Naive thymus-derived CD4-positive, alpha-beta T cell (primary cell): ENCODE data around the gene ERO1A. TPM values are rescaled to one million over a fixed set of nuclear protein-coding genes. Genes with fewer than 3 reads are reported as not detected.

Source experiments
- ATAC-seq: fragments of 150-1000 bp; cut with Tn5 transposase; 2 replicates; pipeline ENCODE4 v1.10.0; 2021; ENCODE audit warnings: mild to moderate bottlenecking, moderate library complexity
- CTCF ChIA-PET: fragments of 350-600 bp; sonication (Branson Sonifier 250); formaldehyde crosslinking; loops from one replicate; lab custom pipeline; 2021; ENCODE audit warnings: antibody characterized with exemption; lab: Charles Lee
- POLR2A ChIA-PET: fragments of 350-600 bp; sonication (Branson Sonifier 250); formaldehyde crosslinking; loops from one replicate; lab custom pipeline; 2021; ENCODE audit warnings: antibody characterized with exemption, inconsistent platforms; lab: Charles Lee
- DNase-seq, 9 donors: peaks; one replicate each; pipeline versions ENCODE4 v3.0.0 to v3.0.0-alpha.2; 2020 to 2022; ENCODE audit warnings: mixed read lengths in 1 of 9
- H3K27ac ChIP-seq: one replicate; pipeline ENCODE4 v1.7.0; 2013; ENCODE audit warnings: mild to moderate bottlenecking, low read depth, low read length, moderate library complexity
- H3K27me3 ChIP-seq, 2 donors: one replicate each; pipeline ENCODE4 v1.7.0; 2013; ENCODE audit warnings: low read length in 2 of 2, mild to moderate bottlenecking in 2 of 2, moderate library complexity in 2 of 2; ENCODE audit not compliant: control insufficient read depth in 2 of 2, insufficient read depth in 2 of 2
- H3K36me3 ChIP-seq, 3 experiments: 1 replicate in 2 of 3; 2 replicates in 1 of 3; pipeline ENCODE4 v1.7.0; 2013; ENCODE audit warnings: low read length in 3 of 3, mild to moderate bottlenecking in 3 of 3, moderate library complexity in 1 of 3; ENCODE audit not compliant: insufficient read depth in 3 of 3, control insufficient read depth in 2 of 3
- H3K4me1 ChIP-seq, 2 donors: one replicate each; pipeline ENCODE4 v1.7.0; 2013; ENCODE audit warnings: low read length in 2 of 2, mild to moderate bottlenecking in 2 of 2, moderate library complexity in 1 of 2; ENCODE audit not compliant: control insufficient read depth in 2 of 2, insufficient read depth in 2 of 2
- H3K4me3 ChIP-seq: 2 replicates; pipeline ENCODE4 v1.7.0; 2013; ENCODE audit warnings: mild to moderate bottlenecking, low read length
- H3K9me3 ChIP-seq, 3 experiments: 1 replicate in 2 of 3; 2 replicates in 1 of 3; pipeline ENCODE4 v1.7.0; 2013; ENCODE audit warnings: low read length in 3 of 3; ENCODE audit not compliant: control insufficient read depth in 2 of 3
- H3K27ac Mint-ChIP-seq, 9 donors: one replicate each; pipeline ENCODE4 v1.8.0; 2020 to 2022; ENCODE audit warnings: mixed read lengths in 9 of 9, mild to moderate bottlenecking in 8 of 9, moderate library complexity in 5 of 9, inconsistent platforms in 2 of 9
- H3K27me3 Mint-ChIP-seq, 5 donors: one replicate each; pipeline ENCODE4 v1.8.0; 2021 to 2022; ENCODE audit warnings: mixed read lengths in 5 of 5, mild to moderate bottlenecking in 1 of 5
- H3K36me3 Mint-ChIP-seq, 5 donors: one replicate each; pipeline ENCODE4 v1.8.0; 2020 to 2022; ENCODE audit warnings: mixed read lengths in 5 of 5, mild to moderate bottlenecking in 3 of 5, inconsistent platforms in 1 of 5
- H3K4me1 Mint-ChIP-seq, 7 donors: one replicate each; pipeline ENCODE4 v1.8.0; 2020 to 2022; ENCODE audit warnings: mixed read lengths in 7 of 7, mild to moderate bottlenecking in 3 of 7, inconsistent platforms in 1 of 7
- H3K4me3 Mint-ChIP-seq, 10 donors: one replicate each; pipeline ENCODE4 v1.8.0; 2020 to 2022; ENCODE audit warnings: mild to moderate bottlenecking in 10 of 10, mixed read lengths in 10 of 10, moderate library complexity in 6 of 10, inconsistent platforms in 2 of 10
- H3K9me3 Mint-ChIP-seq, 11 donors: one replicate each; pipeline ENCODE4 v1.8.0; 2020 to 2022; ENCODE audit warnings: mixed read lengths in 11 of 11, mild to moderate bottlenecking in 4 of 11, inconsistent platforms in 1 of 11, moderate library complexity in 1 of 11
- intact Hi-C, 2 donors: fragments of 100-400 bp; cut with micrococcal nuclease; formaldehyde crosslinking; loops; one replicate each; pipeline ENCODE4 v1.15.1; 2023
- polyA plus RNA-seq, 2 donors: library from polyadenylated mRNA; unstranded; fragments of 300-500 nt; fragmentation: Illumina TruSeq; gene quantifications; one replicate each; pipeline ENCODE4 v1.2.3, GENCODE V29; 2021
- total RNA-seq, 6 experiments: library from RNA in 5 of 6; stranded (reverse) in 5 of 6; gene quantifications; 1 replicate in 5 of 6; 2 replicates in 1 of 6; pipeline ENCODE4 v1.2.3 and lab custom pipeline; 2021 to 2026

ERO1A gene
- total and polyA plus RNA-seq, 7 experiments from 2014 or later, result 32.1 to 201 (median 66.0) TPM

DNA sequence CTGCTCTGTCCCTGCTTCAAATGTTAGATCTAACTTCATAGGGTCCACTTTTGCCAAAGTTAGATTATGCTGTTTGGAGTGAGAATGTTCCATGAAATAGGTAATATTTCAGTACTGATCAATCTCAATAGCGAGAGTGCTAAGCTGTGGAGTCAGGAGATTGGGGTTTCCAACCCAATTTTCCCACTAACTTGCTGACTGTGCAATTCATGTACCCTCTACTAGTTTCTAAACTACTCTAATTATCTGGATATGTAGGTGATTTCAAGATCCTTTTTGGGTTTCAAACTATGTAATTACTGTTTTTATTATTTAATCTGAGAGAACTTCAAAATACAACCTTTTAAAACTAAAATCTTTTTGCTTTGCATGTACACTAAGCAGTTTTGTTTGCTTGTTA, 96.8 kb downstream of the ERO1A start:
- no peak for DNase-seq
- no peaks in the 10 kb centered on the region for H3K27me3 ChIP-seq
- H3K27ac ChIP-seq, result no peak overlapping the region
- intact Hi-C loops, result no loop called here
- Mint-ChIP-seq H3K27ac (no peak overlapping the region), H3K4me1 (peaks cover 0 to 4% (median 0%) of the 10 kb centered on the region in 7 donors), H3K9me3 (peaks cover 5 to 31% (median 12%) of the 10 kb centered on the region in 11 donors), H3K36me3 (peaks cover 1 to 20% (median 5%) of the 10 kb centered on the region in 5 donors), H3K4me3 (no peak overlapping the region), H3K27me3 (peaks cover 0 to 28% (median 0%) of the 10 kb centered on the region in 5 donors)
- POLR2A ChIA-PET, result no interaction called here
- ATAC-seq, result no peak
- H3K4me3 ChIP-seq, result no peak overlapping the region
- H3K36me3 ChIP-seq, result no peaks in the 10 kb centered on the region
- CTCF ChIA-PET, result no interaction called here
- H3K4me1 ChIP-seq, result no peaks in the 10 kb centered on the region
- no peaks in the 10 kb centered on the region for H3K9me3 ChIP-seq

DNA sequence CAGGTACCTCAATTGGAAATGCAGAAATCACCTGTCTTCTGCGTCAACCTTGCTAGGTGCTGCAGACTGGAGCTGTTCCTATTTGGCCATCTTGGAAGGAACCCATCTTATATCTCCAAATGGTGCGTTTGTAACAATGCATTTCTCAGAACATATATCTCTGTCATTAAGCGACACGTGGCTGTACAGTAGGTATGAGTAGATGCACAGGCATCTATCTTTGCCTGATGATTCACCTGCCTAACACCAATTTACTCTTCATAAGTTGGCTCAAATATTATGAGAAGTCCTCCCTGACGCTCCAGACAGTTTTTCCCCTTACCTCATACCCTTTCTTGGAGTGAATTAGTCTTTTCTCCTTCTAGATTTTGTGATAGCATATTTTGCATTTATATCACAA, 98.5 kb downstream of the ERO1A start:
- ChIA-PET CTCF (no interaction called here), POLR2A (interaction anchor here (0.6 kb wide), 1 partner anchor 126 kb away, joined by 3 read pairs; no protein-coding TSS in a partner anchor)
- H3K27ac Mint-ChIP-seq, result no peak overlapping the region
- peaks cover 5 to 37% (median 13%) of the 10 kb centered on the region in 11 donors for H3K9me3 Mint-ChIP-seq
- no peak overlapping the region for H3K4me3 ChIP-seq
- ATAC-seq (no peak), DNase-seq (no peak)
- peaks cover 1 to 20% (median 5%) of the 10 kb centered on the region in 5 donors for H3K36me3 Mint-ChIP-seq
- H3K4me1 ChIP-seq, result no peaks in the 10 kb centered on the region
- no peaks in the 10 kb centered on the region for H3K9me3 ChIP-seq
- H3K4me1 Mint-ChIP-seq, result no peaks in the 10 kb centered on the region
- H3K27me3 Mint-ChIP-seq, result peaks cover 0 to 38% (median 0%) of the 10 kb centered on the region in 5 donors
- no peaks in the 10 kb centered on the region for H3K27me3 ChIP-seq
- H3K4me3 Mint-ChIP-seq, result no peak overlapping the region
- H3K36me3 ChIP-seq, result no peaks in the 10 kb centered on the region
- no peak overlapping the region for H3K27ac ChIP-seq
- intact Hi-C loops, result no loop called here

DNA sequence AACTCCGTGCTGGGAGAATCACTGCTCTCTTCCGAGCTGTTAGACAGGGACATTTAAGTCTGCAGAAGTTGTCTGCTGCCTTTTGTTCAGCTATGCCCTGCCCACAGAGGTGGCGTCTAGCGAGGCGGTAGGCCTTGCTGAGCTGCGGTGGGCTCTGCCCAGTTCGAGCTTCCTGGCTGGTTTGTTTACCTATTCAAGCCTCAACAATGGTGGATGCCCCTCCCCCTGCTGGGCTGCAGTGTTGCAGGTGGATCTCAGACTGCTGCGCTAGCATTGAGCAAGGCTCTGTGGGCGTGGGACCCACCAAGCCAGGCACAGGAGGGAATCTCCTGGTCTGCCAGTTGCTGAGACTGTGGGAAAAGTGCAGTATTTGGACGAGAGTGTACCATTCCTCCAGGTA, 99.0 kb downstream of the ERO1A start:
- no peak overlapping the region for H3K4me3 ChIP-seq
- Mint-ChIP-seq H3K9me3 (peaks cover 5 to 37% (median 15%) of the 10 kb centered on the region in 11 donors), H3K36me3 (peaks cover 1 to 20% (median 6%) of the 10 kb centered on the region in 5 donors), H3K4me3 (no peak overlapping the region), H3K27me3 (peaks cover 0 to 38% (median 0%) of the 10 kb centered on the region in 5 donors), H3K4me1 (no peaks in the 10 kb centered on the region), H3K27ac (no peak overlapping the region)
- CTCF ChIA-PET, result no interaction called here
- POLR2A ChIA-PET, result no interaction called here
- intact Hi-C loops, result no loop called here
- H3K27me3 ChIP-seq, result no peaks in the 10 kb centered on the region
- ATAC-seq (no peak), DNase-seq (no peak)
- no peaks in the 10 kb centered on the region for H3K36me3 ChIP-seq
- H3K4me1 ChIP-seq, result no peaks in the 10 kb centered on the region
- no peak overlapping the region for H3K27ac ChIP-seq
- no peaks in the 10 kb centered on the region for H3K9me3 ChIP-seq

DNA sequence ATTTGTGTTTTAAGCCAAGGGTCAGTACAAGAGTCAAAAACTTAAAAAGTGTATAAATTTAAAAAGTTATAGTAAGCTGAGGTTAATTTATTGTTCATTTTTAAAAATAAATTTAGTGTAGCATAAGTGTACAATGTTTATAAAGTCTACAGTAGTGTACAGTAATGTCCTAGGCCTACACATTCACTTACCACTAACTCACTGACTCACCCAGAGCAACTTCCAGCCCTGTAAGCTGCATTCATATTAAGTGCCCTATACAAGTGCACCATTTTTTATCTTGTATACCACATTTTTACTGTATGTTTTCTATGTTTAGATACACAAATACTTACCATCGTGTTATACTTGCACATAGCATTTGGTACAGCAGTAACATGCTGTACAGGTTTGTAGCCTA, 105.0 kb downstream of the ERO1A start:
- intact Hi-C loops, result no loop called here
- Mint-ChIP-seq H3K36me3 (peaks cover 0 to 14% (median 5%) of the 10 kb centered on the region in 5 donors), H3K4me1 (no peaks in the 10 kb centered on the region), H3K4me3 (no peak overlapping the region), H3K9me3 (peaks cover 0 to 24% (median 13%) of the 10 kb centered on the region in 11 donors), H3K27me3 (peaks cover 0 to 36% (median 2%) of the 10 kb centered on the region in 5 donors), H3K27ac (no peak overlapping the region)
- Histone ChIP-seq H3K4me3 (no peak overlapping the region), H3K27me3 (no peaks in the 10 kb centered on the region), H3K4me1 (no peaks in the 10 kb centered on the region), H3K36me3 (no peaks in the 10 kb centered on the region), H3K9me3 (no peaks in the 10 kb centered on the region), H3K27ac (no peak overlapping the region)
- ChIA-PET CTCF (no interaction called here), POLR2A (no interaction called here)
- DNase-seq, result no peak
- no peak for ATAC-seq

Other genes starting within 250 kb of the ERO1A start
- gene TXNDC16, start 143.1 kb downstream of the ERO1A start, total RNA-seq, result 10 to 100 TPM in 2 of 5 experiments, 1 to 10 TPM in 3; 6.9 to 15.8 (median 9.1) TPM
- gene TXNDC16, start 143.1 kb downstream of the ERO1A start, polyA plus RNA-seq, result 1 to 10 TPM; 2.0 to 2.6 TPM
- under 1 TPM in 3 of 5 experiments, not detected in 2; 0.27 to 0.70 (median 0.34) TPM for gene GPR137C, start 142.7 kb downstream of the ERO1A start, total RNA-seq
- not detected for gene GPR137C, start 142.7 kb downstream of the ERO1A start, polyA plus RNA-seq
- 100 to 1,000 TPM in 1 of 5 experiments, 10 to 100 TPM in 4; 84.8 to 131 (median 95.9) TPM for gene PSMC6, start 11.6 kb upstream of the ERO1A start, total RNA-seq
- 10 to 100 TPM; 63.8 to 64.4 TPM for gene PSMC6, start 11.6 kb upstream of the ERO1A start, polyA plus RNA-seq
- gene STYX, start 34.6 kb upstream of the ERO1A start, total RNA-seq, result 10 to 100 TPM; 23.9 to 45.3 (median 29.2) TPM
- 10 to 100 TPM; 17.2 to 42.8 TPM for gene STYX, start 34.6 kb upstream of the ERO1A start, polyA plus RNA-seq
- 10 to 100 TPM in 1 of 5 experiments, 1 to 10 TPM in 4; 4.6 to 14.7 (median 8.5) TPM for gene GNPNAT1, start 96.0 kb upstream of the ERO1A start, total RNA-seq
- 10 to 100 TPM; 10.3 to 17.2 TPM for gene GNPNAT1, start 96.0 kb upstream of the ERO1A start, polyA plus RNA-seq